H9 (cell line): ENCODE measurements around the gene OXA1L. TPM values are rescaled to one million over a fixed set of nuclear protein-coding genes. Genes with fewer than 3 reads are reported as not detected.

Source experiments
- DNase-seq: peaks from one replicate; pipeline ENCODE4 v3.0.0-alpha.2; 2017
- H2AFZ ChIP-seq: one replicate; pipeline ENCODE4 v1.6.1; 2013; ENCODE audit warnings: mild to moderate bottlenecking, low read length, control low read depth, moderate library complexity
- H2AK5ac ChIP-seq: 2 replicates; pipeline ENCODE4 v1.6.1; 2013; ENCODE audit warnings: low read length, control low read depth, mixed read lengths; ENCODE audit not compliant: insufficient read length
- H2BK120ac ChIP-seq: one replicate; pipeline ENCODE4 v1.6.1; 2013; ENCODE audit warnings: low read depth, mild to moderate bottlenecking, low read length, control low read depth, inconsistent platforms; ENCODE audit not compliant: poor library complexity, severe bottlenecking
- H2BK12ac ChIP-seq: 2 replicates; pipeline ENCODE4 v1.6.1; 2013; ENCODE audit warnings: low read length, control low read depth, mixed read lengths, low read depth; ENCODE audit not compliant: insufficient read length
- H2BK15ac ChIP-seq: 2 replicates; pipeline ENCODE4 v1.6.1; 2013; ENCODE audit warnings: low read depth, low read length, control low read depth
- H2BK20ac ChIP-seq: one replicate; pipeline ENCODE4 v1.6.1; 2013; ENCODE audit warnings: low read depth, mild to moderate bottlenecking, low read length, control low read depth, inconsistent platforms; ENCODE audit not compliant: poor library complexity, severe bottlenecking
- H2BK5ac ChIP-seq: 2 replicates; pipeline ENCODE4 v1.6.1; 2013; ENCODE audit warnings: low read length, control low read depth, mixed read lengths; ENCODE audit not compliant: insufficient read length
- H3K14ac ChIP-seq: 2 replicates; pipeline ENCODE4 v1.6.1; 2013; ENCODE audit warnings: low read length, control low read depth; ENCODE audit not compliant: insufficient read depth
- H3K18ac ChIP-seq: 2 replicates; pipeline ENCODE4 v1.6.1; 2013; ENCODE audit warnings: low read depth, mild to moderate bottlenecking, mixed read lengths, low read length, control low read depth; ENCODE audit not compliant: insufficient read length
- H3K23ac ChIP-seq: 2 replicates; pipeline ENCODE4 v1.6.1; 2013; ENCODE audit warnings: low read length, control low read depth, mixed read lengths, low read depth; ENCODE audit not compliant: insufficient read length
- H3K23me2 ChIP-seq: 2 replicates; pipeline ENCODE4 v1.6.1; 2013; ENCODE audit warnings: low read depth, mild to moderate bottlenecking, mixed read lengths, low read length, control low read depth; ENCODE audit not compliant: insufficient read length, poor library complexity, severe bottlenecking
- H3K27ac ChIP-seq: 2 replicates; pipeline ENCODE4 v1.5.1; 2013; ENCODE audit warnings: low read length, control low read depth, mixed read lengths, low read depth; ENCODE audit not compliant: insufficient read length
- H3K27me3 ChIP-seq: 2 replicates; pipeline ENCODE4 v1.6.1; 2013; ENCODE audit warnings: low read length, control low read depth, inconsistent platforms; ENCODE audit not compliant: insufficient read depth
- H3K4ac ChIP-seq: 2 replicates; pipeline ENCODE4 v1.6.1; 2013; ENCODE audit warnings: low read depth, mild to moderate bottlenecking, control low read depth, inconsistent platforms, low read length, moderate library complexity
- H3K4me1 ChIP-seq: 2 replicates; pipeline ENCODE4 v1.6.1; 2013; ENCODE audit warnings: low read length, control low read depth, inconsistent platforms; ENCODE audit not compliant: insufficient read depth
- H3K4me2 ChIP-seq: 2 replicates; pipeline ENCODE4 v1.6.1; 2013; ENCODE audit warnings: low read length, control low read depth, mixed read lengths; ENCODE audit not compliant: insufficient read length, insufficient read depth
- H3K56ac ChIP-seq: 2 replicates; pipeline ENCODE4 v1.6.1; 2013; ENCODE audit warnings: low read depth, mild to moderate bottlenecking, mixed read lengths, low read length, control low read depth; ENCODE audit not compliant: insufficient read length
- H3K79me1 ChIP-seq: 2 replicates; pipeline ENCODE4 v1.6.1; 2013; ENCODE audit warnings: low read depth, mild to moderate bottlenecking, moderate library complexity, low read length, control low read depth, inconsistent platforms; ENCODE audit not compliant: insufficient read depth, poor library complexity, severe bottlenecking
- H3K79me2 ChIP-seq: 2 replicates; pipeline ENCODE4 v1.6.1; 2013; ENCODE audit warnings: low read length, control low read depth, inconsistent platforms; ENCODE audit not compliant: insufficient read depth
- H3K9ac ChIP-seq: 2 replicates; pipeline ENCODE4 v1.6.1; 2013; ENCODE audit warnings: low read length, control low read depth, mixed read lengths; ENCODE audit not compliant: insufficient read length; ENCODE audit errors: extremely low read depth
- H3K9me3 ChIP-seq: one replicate; pipeline ENCODE4 v1.6.1; 2013; ENCODE audit warnings: low read depth, low read length, inconsistent platforms; ENCODE audit not compliant: control insufficient read depth
- H3T11ph ChIP-seq: one replicate; pipeline ENCODE4 v1.6.1; 2013; ENCODE audit warnings: mild to moderate bottlenecking, low read length, control low read depth, inconsistent platforms
- H4K20me1 ChIP-seq: one replicate; pipeline ENCODE4 v1.6.1; 2013; ENCODE audit not compliant: control insufficient read depth, insufficient read length, insufficient read depth
- H4K5ac ChIP-seq: 2 replicates; pipeline ENCODE4 v1.6.1; 2013; ENCODE audit warnings: low read depth, mild to moderate bottlenecking, mixed read lengths, low read length, control low read depth; ENCODE audit not compliant: insufficient read length
- H4K8ac ChIP-seq: replicated peaks from 2 replicates; pipeline ENCODE4 v1.6.1; 2013; ENCODE audit warnings: low read length, control low read depth, mixed read lengths, low read depth; ENCODE audit not compliant: insufficient read length
- H4K91ac ChIP-seq: 2 replicates; pipeline ENCODE4 v1.6.1; 2013; ENCODE audit warnings: low read depth, mild to moderate bottlenecking, moderate library complexity, mixed read lengths, low read length, control low read depth; ENCODE audit not compliant: insufficient read length
- H3K27ac Mint-ChIP-seq, 3 experiments: 2 replicates in 2 of 3; 3 replicates in 1 of 3; pipeline ENCODE4 v1.8.0; 2020 to 2021; ENCODE audit warnings: mixed read lengths in 3 of 3, mild to moderate bottlenecking in 1 of 3, moderate library complexity in 1 of 3
- H3K27me3 Mint-ChIP-seq: 2 replicates; pipeline ENCODE4 v1.8.0; 2021; ENCODE audit warnings: low read depth, mild to moderate bottlenecking, moderate library complexity, mixed read lengths
- H3K36me3 Mint-ChIP-seq, 3 experiments: 2 replicates in 2 of 3; 3 replicates in 1 of 3; pipeline ENCODE4 v1.8.0; 2020 to 2021; ENCODE audit warnings: low read depth in 3 of 3, mixed read lengths in 3 of 3; ENCODE audit not compliant: insufficient read depth in 1 of 3
- H3K4me1 Mint-ChIP-seq, 2 experiments: 2 replicates each; pipeline ENCODE4 v1.8.0; 2020; ENCODE audit warnings: mixed read lengths in 2 of 2
- H3K4me3 Mint-ChIP-seq, 2 experiments: 2 replicates in 1 of 2; 3 replicates in 1 of 2; pipeline ENCODE4 v1.8.0; 2020 to 2021; ENCODE audit warnings: mild to moderate bottlenecking in 2 of 2, mixed read lengths in 2 of 2, moderate library complexity in 1 of 2
- H3K9me3 Mint-ChIP-seq, 2 experiments: 2 replicates in 1 of 2; 3 replicates in 1 of 2; pipeline ENCODE4 v1.8.0; 2020; ENCODE audit warnings: mild to moderate bottlenecking in 2 of 2, mixed read lengths in 2 of 2, moderate library complexity in 1 of 2
- CTCF ChIP-seq: fragments of 200-600 bp; sonication (generic); conservative IDR thresholded peaks from 3 replicates; pipeline ENCODE4 v1.8.0; 2021; ENCODE audit warnings: antibody characterized with exemption, mild to moderate bottlenecking
- WGBS: extraction: QIAGEN DNeasy Blood & Tissue Kit; methylation state at CpG from one replicate; pipeline ENCODE4 v1.1.7; 2013; ENCODE audit warnings: missing lambda C conversion rate, low lambda C conversion rate, mixed read lengths; ENCODE audit not compliant: insufficient read length; ENCODE audit errors: extremely low coverage; 5-methylcytosine and 5-hydroxymethylcytosine counted together
- total RNA-seq: library from RNA; stranded (reverse); gene quantifications from 2 replicates; pipeline ENCODE4 v1.2.1, GENCODE V29; 2021

OXA1L gene
- total RNA-seq, 1 experiment from 2014 or later: 128 TPM

GRCh38 chr14:22800346-22800745 is 33.9 kb downstream of the OXA1L start:
- Histone ChIP-seq H3K9me3 (no peaks in the 10 kb centered on the region), H2BK120ac (no peak overlapping the region), H3K23me2 (no peaks in the 10 kb centered on the region), H4K20me1 (no peaks in the 10 kb centered on the region), H3K27ac (no peak overlapping the region), H3T11ph (no peak overlapping the region), H2BK20ac (no peak overlapping the region), H3K4me1 (peaks cover 9% of the 10 kb centered on the region; the same call in 1 of the 2 replicates), H3K4me2 (no peak overlapping the region), H3K9ac (no peak overlapping the region), H3K56ac (no peak overlapping the region), H3K79me1 (no peaks in the 10 kb centered on the region), H4K91ac (no peak overlapping the region), H3K23ac (no peak overlapping the region), H4K5ac (no peak overlapping the region), H4K8ac (no peak overlapping the region), H2BK12ac (no peak overlapping the region), H3K27me3 (no peaks in the 10 kb centered on the region), H3K18ac (no peak overlapping the region), H2BK15ac (no peak overlapping the region), H3K14ac (no peak overlapping the region), H3K79me2 (no peaks in the 10 kb centered on the region), H2BK5ac (no peak overlapping the region), H2AK5ac (no peak overlapping the region), H3K4ac (no peak overlapping the region), H2AFZ (no peak overlapping the region)
- H3K4me3 Mint-ChIP-seq: no peak overlapping the region
- H3K4me1 Mint-ChIP-seq: peaks cover 17 to 18% of the 10 kb centered on the region in 2 experiments
- peaks cover 0 to 4% (median 2%) of the 10 kb centered on the region in 3 experiments; a peak in 3 of 7 replicates for H3K36me3 Mint-ChIP-seq
- H3K9me3 Mint-ChIP-seq: peaks cover 2 to 3% of the 10 kb centered on the region in 2 experiments; a peak in 3 of 5 replicates
- no peak for TF ChIP-seq CTCF
- DNase-seq: no peak
- H3K27me3 Mint-ChIP-seq: no peaks in the 10 kb centered on the region; the same call in 1 of the 2 replicates
- no peak overlapping the region for H3K27ac Mint-ChIP-seq
- WGBS: no CpG with 5 or more reads among the region's 10 CpGs
